ENCODE results near the gene KRTAP4-9.

DNA sequence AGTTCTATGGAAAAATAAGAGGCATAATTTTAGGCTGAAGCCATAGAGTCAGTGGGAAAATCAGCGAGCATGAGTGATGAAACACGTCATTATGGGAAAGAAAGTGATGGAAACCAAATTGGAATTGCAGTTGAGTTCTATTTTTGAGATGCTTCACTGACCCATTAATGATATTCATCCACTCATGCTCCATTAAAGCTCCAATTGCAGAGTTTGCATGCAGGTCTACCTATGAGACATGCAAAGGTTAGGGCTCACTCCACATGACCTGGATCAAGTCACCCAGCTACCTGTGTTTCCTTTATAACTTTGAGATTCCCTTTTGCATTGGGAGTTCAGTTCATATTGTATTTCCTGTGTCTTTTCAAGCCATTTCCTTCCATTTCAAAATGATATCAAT is 31.5 kb upstream of the KRTAP4-9 start:
- TF ChIP-seq, protein P1, sequence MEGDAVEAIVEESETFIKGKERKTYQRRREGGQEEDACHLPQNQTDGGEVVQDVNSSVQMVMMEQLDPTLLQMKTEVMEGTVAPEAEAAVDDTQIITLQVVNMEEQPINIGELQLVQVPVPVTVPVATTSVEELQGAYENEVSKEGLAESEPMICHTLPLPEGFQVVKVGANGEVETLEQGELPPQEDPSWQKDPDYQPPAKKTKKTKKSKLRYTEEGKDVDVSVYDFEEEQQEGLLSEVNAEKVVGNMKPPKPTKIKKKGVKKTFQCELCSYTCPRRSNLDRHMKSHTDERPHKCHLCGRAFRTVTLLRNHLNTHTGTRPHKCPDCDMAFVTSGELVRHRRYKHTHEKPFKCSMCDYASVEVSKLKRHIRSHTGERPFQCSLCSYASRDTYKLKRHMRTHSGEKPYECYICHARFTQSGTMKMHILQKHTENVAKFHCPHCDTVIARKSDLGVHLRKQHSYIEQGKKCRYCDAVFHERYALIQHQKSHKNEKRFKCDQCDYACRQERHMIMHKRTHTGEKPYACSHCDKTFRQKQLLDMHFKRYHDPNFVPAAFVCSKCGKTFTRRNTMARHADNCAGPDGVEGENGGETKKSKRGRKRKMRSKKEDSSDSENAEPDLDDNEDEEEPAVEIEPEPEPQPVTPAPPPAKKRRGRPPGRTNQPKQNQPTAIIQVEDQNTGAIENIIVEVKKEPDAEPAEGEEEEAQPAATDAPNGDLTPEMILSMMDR (IDR thresholded peaks at IDR 0.05): no peak
- TF ChIP-seq POLR2A (IDR thresholded peaks at IDR 0.05): no peak

All from Peyer's patch (tissue), 4 donors.